T-helper 2 cell treated with Interferon-gamma antibody and Interleukin-4, amounts not matched to agents 5 μg/mL and 100 μg/mL, for 36 hours (primary cell): ENCODE results near the gene UGT1A5.
"Not testable (repeated sequence)": the region's sequence is repeated elsewhere in the genome, so short reads cannot be mapped to it uniquely, and the experiment has no call there.

Experiments
- DNase-seq: peaks from one replicate; pipeline ENCODE4 v3.0.0; 2021; ENCODE audit warnings: low spot score
- H3K27ac Mint-ChIP-seq: one replicate; pipeline ENCODE4 v1.8.0; 2021; ENCODE audit warnings: mild to moderate bottlenecking, mixed read lengths
- H3K27me3 Mint-ChIP-seq: one replicate; pipeline ENCODE4 v1.8.0; 2021; ENCODE audit warnings: low read depth, mixed read lengths
- H3K36me3 Mint-ChIP-seq: one replicate; pipeline ENCODE4 v1.8.0; 2021; ENCODE audit warnings: low read depth, mixed read lengths
- H3K4me1 Mint-ChIP-seq: one replicate; pipeline ENCODE4 v1.8.0; 2021; ENCODE audit warnings: low read depth, mixed read lengths
- H3K4me3 Mint-ChIP-seq: one replicate; pipeline ENCODE4 v1.8.0; 2022; ENCODE audit warnings: mild to moderate bottlenecking, moderate library complexity, mixed read lengths
- H3K9me3 Mint-ChIP-seq: one replicate; pipeline ENCODE4 v1.8.0; 2021; ENCODE audit warnings: mixed read lengths

UGT1A5 gene

GRCh38 chr2:233686928-233687327, 25.8 kb upstream of the UGT1A5 start:
- H3K27ac Mint-ChIP-seq: no peak overlapping the region
- peaks cover 20% of the 10 kb centered on the region for H3K27me3 Mint-ChIP-seq
- H3K36me3 Mint-ChIP-seq: no peaks in the 10 kb centered on the region
- no peaks in the 10 kb centered on the region for H3K9me3 Mint-ChIP-seq
- H3K4me3 Mint-ChIP-seq: no peak overlapping the region
- no peaks in the 10 kb centered on the region for H3K4me1 Mint-ChIP-seq
- DNase-seq: no peak

- Mint-ChIP-seq H3K4me1 (no peaks in the 10 kb centered on the region), H3K9me3 (no peaks in the 10 kb centered on the region), H3K27ac (no peak overlapping the region), H3K27me3 (peaks cover 20% of the 10 kb centered on the region), H3K4me3 (no peak overlapping the region), H3K36me3 (no peaks in the 10 kb centered on the region)
- DNase-seq: no peak
Measured at GRCh38 chr2:233688341-233688740, 24.4 kb upstream of the UGT1A5 start.

GRCh38 chr2:233689031-233689430, 23.7 kb upstream of the UGT1A5 start:
- no peak for DNase-seq
- Mint-ChIP-seq H3K27ac (no peak overlapping the region), H3K4me3 (no peak overlapping the region), H3K27me3 (peaks cover 25% of the 10 kb centered on the region), H3K36me3 (no peaks in the 10 kb centered on the region), H3K9me3 (no peaks in the 10 kb centered on the region), H3K4me1 (no peaks in the 10 kb centered on the region)

GRCh38 chr2:233689501-233689900, 23.2 kb upstream of the UGT1A5 start:
- Mint-ChIP-seq H3K36me3 (no peaks in the 10 kb centered on the region), H3K9me3 (no peaks in the 10 kb centered on the region), H3K4me1 (no peaks in the 10 kb centered on the region), H3K27ac (no peak overlapping the region), H3K27me3 (peaks cover 25% of the 10 kb centered on the region), H3K4me3 (no peak overlapping the region)
- DNase-seq: no peak

DNA sequence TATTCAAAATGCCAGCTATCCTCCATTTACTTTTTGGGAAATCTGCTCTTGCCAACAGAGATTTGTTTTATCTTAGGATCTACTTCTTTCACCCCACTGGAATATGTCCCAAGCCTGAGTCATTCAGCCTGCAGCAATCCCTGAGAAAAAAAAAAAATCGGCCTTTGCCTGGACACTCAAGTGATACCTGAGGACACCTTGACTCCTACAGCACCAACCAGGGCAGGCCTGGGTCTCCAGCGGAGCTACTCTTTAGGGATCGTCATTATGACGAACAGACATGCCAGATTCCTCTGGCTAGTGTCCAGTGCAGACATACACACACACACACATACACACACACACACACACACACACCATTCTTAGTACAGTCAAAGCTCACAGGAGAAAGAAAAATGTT, 22.3 kb upstream of the UGT1A5 start:
- H3K9me3 Mint-ChIP-seq: no peaks in the 10 kb centered on the region
- DNase-seq: no peak
- no peaks in the 10 kb centered on the region for H3K36me3 Mint-ChIP-seq
- H3K4me1 Mint-ChIP-seq: no peaks in the 10 kb centered on the region
- H3K27me3 Mint-ChIP-seq: peaks cover 27% of the 10 kb centered on the region
- H3K4me3 Mint-ChIP-seq: no peak overlapping the region
- no peak overlapping the region for H3K27ac Mint-ChIP-seq

GRCh38 chr2:233691443-233692433, 21.0 kb upstream of the UGT1A5 start:
- H3K4me1 Mint-ChIP-seq: no peaks in the 10 kb centered on the region
- peaks cover 23% of the 10 kb centered on the region for H3K27me3 Mint-ChIP-seq
- H3K36me3 Mint-ChIP-seq: no peaks in the 10 kb centered on the region
- no peaks in the 10 kb centered on the region for H3K9me3 Mint-ChIP-seq
- no peak overlapping the region for H3K27ac Mint-ChIP-seq
- no peak for DNase-seq
- no peak overlapping the region for H3K4me3 Mint-ChIP-seq

DNA sequence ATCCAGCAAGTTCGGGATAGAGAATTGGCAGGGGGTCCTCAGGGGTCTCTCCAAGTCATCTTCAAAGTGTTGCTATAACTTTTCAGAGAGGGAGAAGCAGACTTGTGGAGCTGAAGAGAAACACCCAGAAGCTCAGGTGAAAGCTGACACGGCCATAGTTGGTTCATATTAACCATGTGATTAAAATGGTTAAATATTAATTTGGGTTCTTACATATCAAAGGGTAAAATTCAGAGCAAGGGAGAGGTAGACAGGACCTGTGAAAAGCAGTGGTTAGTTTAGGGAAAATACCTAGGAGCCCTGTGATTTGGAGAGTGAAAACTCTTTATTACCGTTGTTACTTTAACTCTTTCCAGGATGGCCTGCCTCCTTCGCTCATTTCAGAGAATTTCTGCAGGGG, 20.1 kb upstream of the UGT1A5 start, which contains the start of gene UGT1A6:
UGT1A6 (plus strand) TSS at position 243 of the 400 bp plus-strand sequence; CDS start at position 358, 115 bp downstream.
- H3K27me3 Mint-ChIP-seq: peaks cover 29% of the 10 kb centered on the region
- H3K4me3 Mint-ChIP-seq: no peak within 1 kb of the TSS
- H3K4me1 Mint-ChIP-seq: no peaks in the 10 kb centered on the region
- DNase-seq: no peak
- H3K36me3 Mint-ChIP-seq: no peaks in the 10 kb centered on the region
- H3K9me3 Mint-ChIP-seq: no peaks in the 10 kb centered on the region
- H3K27ac Mint-ChIP-seq: no peak within 1 kb of the TSS

DNA sequence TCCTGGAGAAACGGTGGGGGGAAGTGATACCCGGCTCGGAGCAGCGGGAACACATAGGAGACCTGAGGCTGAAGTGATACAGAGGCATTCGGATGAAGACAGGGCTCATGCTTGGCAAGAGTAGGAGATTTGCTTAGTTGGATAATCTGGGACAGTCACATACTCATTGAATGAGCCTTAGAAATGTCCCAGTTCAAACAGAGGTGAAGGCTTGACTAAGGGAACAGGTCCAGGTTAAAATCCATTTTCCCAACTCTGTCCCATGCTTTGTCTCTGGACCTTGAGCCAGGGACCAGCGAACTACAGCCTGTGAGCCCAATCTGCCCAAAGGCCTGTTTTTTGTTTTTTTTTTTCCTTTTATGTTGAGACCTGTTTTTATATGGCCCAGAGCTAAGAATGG, 18.7 kb upstream of the UGT1A5 start:
- H3K9me3 Mint-ChIP-seq: no peaks in the 10 kb centered on the region
- no peaks in the 10 kb centered on the region for H3K4me1 Mint-ChIP-seq
- no peak overlapping the region for H3K27ac Mint-ChIP-seq
- DNase-seq: no peak
- H3K4me3 Mint-ChIP-seq: no peak overlapping the region
- H3K36me3 Mint-ChIP-seq: no peaks in the 10 kb centered on the region
- H3K27me3 Mint-ChIP-seq: peaks cover 23% of the 10 kb centered on the region

GRCh38 chr2:233698740-233699139, 14.0 kb upstream of the UGT1A5 start:
- H3K27me3 Mint-ChIP-seq: peaks cover 15% of the 10 kb centered on the region
- no peaks in the 10 kb centered on the region for H3K4me1 Mint-ChIP-seq
- H3K4me3 Mint-ChIP-seq: no peak overlapping the region
- no peak for DNase-seq
- no peaks in the 10 kb centered on the region for H3K36me3 Mint-ChIP-seq
- no peak overlapping the region for H3K27ac Mint-ChIP-seq
- no peaks in the 10 kb centered on the region for H3K9me3 Mint-ChIP-seq

GRCh38 chr2:233699424-233700027, 13.2 kb upstream of the UGT1A5 start:
- Mint-ChIP-seq H3K9me3 (no peaks in the 10 kb centered on the region), H3K36me3 (no peaks in the 10 kb centered on the region), H3K4me3 (no peak overlapping the region), H3K27ac (no peak overlapping the region), H3K27me3 (peaks cover 16% of the 10 kb centered on the region), H3K4me1 (no peaks in the 10 kb centered on the region)
- DNase-seq: no peak

DNA sequence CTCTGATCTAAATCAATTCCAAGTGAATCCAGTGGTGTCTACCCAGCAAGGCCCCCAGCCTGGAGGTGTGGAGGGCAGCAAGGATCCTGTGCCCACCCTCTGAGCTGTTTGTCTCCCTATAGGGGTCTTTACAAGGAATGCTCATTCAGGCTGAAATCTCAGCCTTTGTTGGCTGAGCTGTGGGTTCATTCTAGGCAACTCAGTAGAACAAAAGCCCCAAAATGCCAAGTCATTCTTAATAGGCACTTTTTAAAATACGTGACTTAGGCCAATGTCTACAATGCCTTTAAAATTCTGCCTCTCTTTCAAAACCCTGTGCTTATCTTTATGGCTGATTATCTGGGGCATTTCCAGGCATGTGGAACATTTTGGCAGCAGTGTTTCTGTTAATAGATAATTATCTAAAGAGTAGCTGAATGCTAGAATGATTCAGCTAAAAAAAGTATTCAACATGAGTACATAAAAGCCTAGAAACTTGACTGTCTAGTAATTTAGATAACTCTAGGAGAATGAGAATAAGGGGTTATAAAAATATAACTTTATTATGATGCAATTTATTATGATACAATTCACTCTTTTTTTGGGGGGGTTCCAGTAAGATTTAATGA, 12.6 kb upstream of the UGT1A5 start:
- H3K9me3 Mint-ChIP-seq: no peaks in the 10 kb centered on the region
- no peaks in the 10 kb centered on the region for H3K4me1 Mint-ChIP-seq
- peaks cover 17% of the 10 kb centered on the region for H3K27me3 Mint-ChIP-seq
- no peak overlapping the region for H3K4me3 Mint-ChIP-seq
- no peak overlapping the region for H3K27ac Mint-ChIP-seq
- DNase-seq: no peak
- H3K36me3 Mint-ChIP-seq: no peaks in the 10 kb centered on the region

- H3K27ac Mint-ChIP-seq, H3K36me3 Mint-ChIP-seq, H3K9me3 Mint-ChIP-seq: not testable (repeated sequence)
Measured at GRCh38 chr2:233700842-233701241, 11.9 kb upstream of the UGT1A5 start.

DNA sequence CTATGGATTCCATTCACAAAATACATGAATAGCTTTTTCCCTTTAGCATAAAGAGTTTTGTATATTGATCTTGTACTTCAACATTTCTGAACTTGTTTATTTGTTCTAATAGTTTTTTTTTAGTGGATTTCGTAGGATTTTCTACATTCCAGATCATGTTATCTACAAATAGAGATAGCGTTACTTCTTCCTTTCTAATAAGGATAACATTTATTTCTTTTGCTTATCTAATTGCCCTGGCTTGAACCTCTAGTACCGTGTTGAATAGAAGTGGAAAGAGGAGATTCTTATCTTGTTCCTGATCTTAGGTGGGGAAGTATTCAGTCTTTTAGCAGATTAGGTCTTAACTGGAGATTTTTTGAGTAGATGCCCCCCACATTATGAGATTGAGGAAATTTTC, 10.5 kb upstream of the UGT1A5 start:
- H3K27me3 Mint-ChIP-seq: peaks cover 13% of the 10 kb centered on the region
- H3K4me3 Mint-ChIP-seq: no peak overlapping the region
- H3K36me3 Mint-ChIP-seq: no peaks in the 10 kb centered on the region
- no peak overlapping the region for H3K27ac Mint-ChIP-seq
- no peak for DNase-seq
- no peaks in the 10 kb centered on the region for H3K4me1 Mint-ChIP-seq
- H3K9me3 Mint-ChIP-seq: no peaks in the 10 kb centered on the region

More at GRCh38 chr2:233700842-233701241, 11.9 kb upstream of the UGT1A5 start:
- peaks cover 18% of the 10 kb centered on the region for H3K27me3 Mint-ChIP-seq
- H3K4me1 Mint-ChIP-seq, H3K4me3 Mint-ChIP-seq, DNase-seq: not testable (repeated sequence)

DNA sequence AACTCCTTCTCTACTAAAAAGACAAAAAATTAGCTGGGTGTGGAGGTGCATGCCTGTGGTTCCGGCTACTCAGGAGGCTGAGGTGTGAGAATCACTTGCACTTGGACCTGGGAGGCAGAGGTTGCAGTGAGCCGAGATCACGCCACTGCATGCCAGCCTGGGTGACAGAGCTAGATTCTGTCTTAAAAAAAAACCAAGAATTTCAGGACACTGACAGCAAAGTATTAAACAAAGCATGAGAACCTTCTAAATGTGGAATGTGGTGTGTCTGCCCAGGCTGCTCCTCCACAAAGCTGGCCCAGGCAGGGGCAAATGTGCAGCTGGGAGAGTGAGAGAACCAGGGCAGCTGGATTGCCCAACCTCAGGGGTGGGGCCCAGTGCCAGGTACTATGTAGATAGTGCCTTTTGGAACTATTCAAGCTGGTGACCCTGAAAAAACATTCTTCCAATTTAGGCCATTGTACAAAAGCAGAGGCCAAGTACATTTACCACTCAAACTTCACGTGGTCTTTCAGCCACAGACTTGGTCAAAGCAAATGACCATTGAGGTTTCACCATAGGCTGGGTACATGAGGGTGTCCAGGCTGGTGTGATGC, 6.7 kb upstream of the UGT1A5 start:
- Mint-ChIP-seq H3K27ac (no peak overlapping the region), H3K36me3 (no peaks in the 10 kb centered on the region), H3K4me1 (no peaks in the 10 kb centered on the region), H3K4me3 (no peak overlapping the region), H3K27me3 (peaks cover 14% of the 10 kb centered on the region), H3K9me3 (no peaks in the 10 kb centered on the region)
- no peak for DNase-seq
